ENCODE data around the gene ZNF212. TPM values are rescaled to one million over a fixed set of nuclear protein-coding genes. Genes with fewer than 3 reads are reported as not detected.

Gene ZNF212
- total RNA-seq, 2 experiments from 2014 or later: 10.8 to 12.9 TPM

GRCh38 chr7:149281508-149282330, 42.3 kb downstream of the ZNF212 start:
- ATAC-seq (no peak), DNase-seq (no peak)
- Mint-ChIP-seq H3K27me3 (ENCODE audit: low read depth) (no peaks in the 10 kb centered on the region), H3K36me3 (ENCODE audit: low read depth) (peaks cover 30% of the 10 kb centered on the region), H3K27ac (no peak overlapping the region), H3K9me3 (ENCODE audit: insufficient read depth) (no peaks in the 10 kb centered on the region), H3K4me3 (no peak overlapping the region), H3K4me1 (ENCODE audit: low read depth) (peaks cover 24% of the 10 kb centered on the region)
- POLR2A ChIA-PET: no interaction called here
- CTCF ChIA-PET: no interaction called here

DNA sequence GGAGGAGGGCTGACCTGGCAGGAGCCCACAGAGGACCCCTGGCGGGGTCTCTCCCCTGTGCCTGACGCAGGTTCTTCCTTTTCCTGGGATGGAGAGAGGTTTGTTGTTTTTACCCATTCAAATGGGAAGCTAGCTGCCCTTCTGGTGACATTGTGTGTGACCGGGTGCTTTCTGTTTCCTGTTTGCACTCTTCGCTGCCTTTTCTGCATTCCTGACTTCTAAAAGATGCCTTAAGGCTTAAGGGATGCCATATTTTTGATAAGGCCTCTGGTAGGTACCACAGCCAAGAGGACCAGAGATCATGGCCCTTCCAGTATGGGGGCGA, 42.8 kb downstream of the ZNF212 start:
- no peaks in the 10 kb centered on the region for H3K27me3 Mint-ChIP-seq (ENCODE audit: low read depth)
- H3K4me1 Mint-ChIP-seq (ENCODE audit: low read depth): peaks cover 30% of the 10 kb centered on the region
- peak overlapping the region; percentile 43 for H3K27ac Mint-ChIP-seq
- CTCF ChIA-PET: no interaction called here
- POLR2A ChIA-PET: no interaction called here
- H3K36me3 Mint-ChIP-seq (ENCODE audit: low read depth): peaks cover 26% of the 10 kb centered on the region
- ATAC-seq: no peak
- no peaks in the 10 kb centered on the region for H3K9me3 Mint-ChIP-seq (ENCODE audit: insufficient read depth)
- DNase-seq: no peak
- no peak overlapping the region for H3K4me3 Mint-ChIP-seq

- Mint-ChIP-seq H3K27me3 (ENCODE audit: low read depth) (no peaks in the 10 kb centered on the region), H3K27ac (no peak overlapping the region), H3K4me1 (ENCODE audit: low read depth) (peaks cover 38% of the 10 kb centered on the region), H3K9me3 (ENCODE audit: insufficient read depth) (no peaks in the 10 kb centered on the region), H3K4me3 (no peak overlapping the region), H3K36me3 (ENCODE audit: low read depth) (peaks cover 20% of the 10 kb centered on the region)
- DNase-seq: no peak
- ChIA-PET CTCF (interaction anchor here (3.0 kb wide), 1 partner anchor 22 kb away, joined by 44 read pairs; the partner anchor contains the start of gene ZNF783), POLR2A (no interaction called here)
- ATAC-seq: no peak
These were observed 43.9 kb downstream of the ZNF212 start for GRCh38 chr7:149283321-149283720.

DNA sequence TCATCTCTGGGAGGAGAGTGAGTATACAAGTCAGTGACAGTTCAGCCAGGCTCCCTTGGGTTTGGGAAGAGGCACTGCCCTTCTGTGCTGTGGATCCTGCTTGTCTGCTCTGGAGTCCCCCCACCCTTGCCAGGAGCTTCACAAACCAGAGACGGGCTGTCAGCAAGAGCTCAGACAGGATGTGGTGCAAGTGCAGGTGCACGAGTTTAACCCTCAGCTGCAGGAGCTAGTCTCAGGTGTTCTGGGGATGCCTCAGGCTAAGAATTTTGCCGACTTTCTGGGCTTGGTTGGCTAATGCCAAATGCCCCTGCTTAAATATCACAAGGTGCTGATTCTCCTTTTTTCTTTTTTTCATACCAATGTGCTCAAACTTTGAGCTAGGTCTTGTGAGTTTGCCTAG, 44.9 kb downstream of the ZNF212 start:
- ChIA-PET CTCF (interaction anchor here (0.7 to 3.0 kb wide), 11 partner anchors 14 to 378 kb away, joined by 3 to 44 read pairs (median 4); partner anchors contain the start of genes ZNF282 and ZNF783), POLR2A (interaction anchor here (1.1 kb wide), 1 partner anchor 19 kb away, joined by 3 read pairs; no protein-coding TSS in a partner anchor)
- peak overlapping the region; percentile 73 for H3K27ac Mint-ChIP-seq
- no peaks in the 10 kb centered on the region for H3K9me3 Mint-ChIP-seq (ENCODE audit: insufficient read depth)
- H3K4me1 Mint-ChIP-seq (ENCODE audit: low read depth): peaks cover 38% of the 10 kb centered on the region
- H3K27me3 Mint-ChIP-seq (ENCODE audit: low read depth): no peaks in the 10 kb centered on the region
- ATAC-seq (peak; percentile 10), DNase-seq (peak; percentile 65)
- peaks cover 12% of the 10 kb centered on the region for H3K36me3 Mint-ChIP-seq (ENCODE audit: low read depth)
- peak overlapping the region; percentile 74 for H3K4me3 Mint-ChIP-seq

DNA sequence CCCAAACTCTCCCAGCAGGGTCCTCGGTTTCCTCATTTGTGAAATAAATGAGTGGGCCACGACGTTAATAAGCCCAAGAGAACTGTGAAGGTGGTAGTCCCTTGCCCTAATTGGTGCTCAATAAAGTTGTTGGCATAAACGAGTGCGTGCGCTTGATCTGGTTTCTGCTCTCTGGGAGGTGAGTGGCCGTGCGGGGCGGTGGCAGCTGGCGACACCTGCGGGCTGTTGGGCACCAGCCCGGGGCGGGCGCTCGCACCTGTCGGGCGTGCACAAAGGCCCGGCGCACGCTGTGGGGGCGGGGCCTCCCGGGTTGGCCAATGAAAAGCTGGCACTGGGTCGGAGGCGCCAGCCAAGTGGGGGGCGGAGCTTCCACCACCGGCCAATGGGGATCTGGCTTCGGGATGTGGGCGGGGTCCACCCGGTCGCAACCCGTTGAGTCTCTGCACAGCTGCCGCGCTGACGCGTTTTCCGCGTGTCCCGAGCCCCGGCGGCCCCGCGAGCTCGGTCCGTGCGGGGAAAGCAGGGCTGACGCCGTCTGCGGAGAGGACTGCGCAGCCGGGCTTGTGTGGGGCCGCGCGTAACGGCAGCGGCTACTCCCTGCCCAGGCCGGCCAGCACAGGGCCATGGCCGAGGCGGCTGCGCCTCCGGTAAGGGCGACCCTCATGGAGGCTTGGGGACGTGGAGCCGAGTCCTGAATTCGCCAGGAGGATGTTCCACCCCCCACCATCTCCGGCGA, 45.6 kb downstream of the ZNF212 start:
- ChIA-PET CTCF (interaction anchor here (0.5 to 3.0 kb wide), 13 partner anchors 13 to 377 kb away, joined by 3 to 44 read pairs (median 4); partner anchors contain the start of genes ZNF282 and ZNF783), POLR2A (interaction anchor here (0.8 to 1.1 kb wide), 3 partner anchors 9 to 23 kb away, joined by 3 to 6 read pairs (median 3); partner anchors contain the start of gene ZNF783)
- peaks cover 11% of the 10 kb centered on the region for H3K36me3 Mint-ChIP-seq (ENCODE audit: low read depth)
- H3K27me3 Mint-ChIP-seq (ENCODE audit: low read depth): no peaks in the 10 kb centered on the region
- ATAC-seq (peak; percentile 97), DNase-seq (peak; percentile 98)
- peaks cover 38% of the 10 kb centered on the region for H3K4me1 Mint-ChIP-seq (ENCODE audit: low read depth)
- H3K27ac Mint-ChIP-seq: peak overlapping the region; percentile 73
- peak overlapping the region; percentile 74 for H3K4me3 Mint-ChIP-seq
- H3K9me3 Mint-ChIP-seq (ENCODE audit: insufficient read depth): no peaks in the 10 kb centered on the region

GRCh38 chr7:149285603-149286002, 46.2 kb downstream of the ZNF212 start:
- peaks cover 11% of the 10 kb centered on the region for H3K36me3 Mint-ChIP-seq (ENCODE audit: low read depth)
- POLR2A ChIA-PET: interaction anchor here (0.8 kb wide), 2 partner anchors 10 to 24 kb away, joined by 3 to 6 read pairs; partner anchors contain the start of gene ZNF783
- H3K4me1 Mint-ChIP-seq (ENCODE audit: low read depth): peaks cover 39% of the 10 kb centered on the region
- H3K4me3 Mint-ChIP-seq: peak overlapping the region; percentile 74
- no peaks in the 10 kb centered on the region for H3K9me3 Mint-ChIP-seq (ENCODE audit: insufficient read depth)
- DNase-seq (no peak), ATAC-seq (no peak)
- H3K27me3 Mint-ChIP-seq (ENCODE audit: low read depth): no peaks in the 10 kb centered on the region
- peak overlapping the region; percentile 64 for H3K27ac Mint-ChIP-seq
- CTCF ChIA-PET: interaction anchor here (0.5 to 3.0 kb wide), 11 partner anchors 12 to 376 kb away, joined by 3 to 44 read pairs (median 4); partner anchors contain the start of genes ZNF282 and ZNF783

- Mint-ChIP-seq H3K27me3 (ENCODE audit: low read depth) (no peaks in the 10 kb centered on the region), H3K36me3 (ENCODE audit: low read depth) (peaks cover 9% of the 10 kb centered on the region), H3K4me1 (ENCODE audit: low read depth) (peaks cover 48% of the 10 kb centered on the region), H3K9me3 (ENCODE audit: insufficient read depth) (no peaks in the 10 kb centered on the region), H3K4me3 (peak overlapping the region; percentile 42), H3K27ac (peak overlapping the region; percentile 71)
- CTCF ChIA-PET: no interaction called here
- ATAC-seq: no peak
- POLR2A ChIA-PET: no interaction called here
- peak; percentile 33 for DNase-seq
These were observed 47.5 kb downstream of the ZNF212 start for GRCh38 chr7:149286811-149287400.

DNA sequence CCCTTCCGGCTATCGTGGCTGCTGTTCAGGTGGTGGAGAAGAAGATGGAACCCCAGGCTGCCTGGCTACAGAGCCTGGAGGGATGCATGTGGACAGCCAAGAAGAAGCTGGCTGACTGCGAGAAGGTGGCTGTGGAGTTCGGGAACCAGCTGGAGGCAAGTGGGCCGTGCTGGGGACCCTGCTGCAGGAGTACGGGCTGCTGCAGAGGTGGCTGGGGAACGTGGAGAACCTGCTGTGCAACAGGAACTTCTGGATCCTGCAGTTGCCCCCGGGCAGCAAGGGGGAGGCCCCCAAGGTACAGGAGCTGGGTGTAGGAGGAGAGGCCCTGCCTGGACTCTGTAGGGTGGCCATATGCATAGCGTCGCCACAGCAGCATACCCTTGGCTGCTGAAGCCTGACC, 48.2 kb downstream of the ZNF212 start:
- ChIA-PET CTCF (no interaction called here), POLR2A (interaction anchor here (0.6 kb wide), 1 partner anchor 117 kb away, joined by 3 read pairs; no protein-coding TSS in a partner anchor)
- Mint-ChIP-seq H3K9me3 (ENCODE audit: insufficient read depth) (no peaks in the 10 kb centered on the region), H3K27me3 (ENCODE audit: low read depth) (no peaks in the 10 kb centered on the region), H3K4me1 (ENCODE audit: low read depth) (peaks cover 48% of the 10 kb centered on the region), H3K27ac (peak overlapping the region; percentile 71), H3K36me3 (ENCODE audit: low read depth) (peaks cover 5% of the 10 kb centered on the region), H3K4me3 (no peak overlapping the region)
- no peak for DNase-seq
- no peak for ATAC-seq

GRCh38 chr7:149289262-149289661, 49.8 kb downstream of the ZNF212 start:
- CTCF ChIA-PET: no interaction called here
- Mint-ChIP-seq H3K4me1 (ENCODE audit: low read depth) (peaks cover 43% of the 10 kb centered on the region), H3K4me3 (no peak overlapping the region), H3K27ac (no peak overlapping the region), H3K36me3 (ENCODE audit: low read depth) (peaks cover 2% of the 10 kb centered on the region), H3K9me3 (ENCODE audit: insufficient read depth) (no peaks in the 10 kb centered on the region), H3K27me3 (ENCODE audit: low read depth) (no peaks in the 10 kb centered on the region)
- POLR2A ChIA-PET: no interaction called here
- no peak for DNase-seq
- ATAC-seq: no peak

- Mint-ChIP-seq H3K27me3 (ENCODE audit: low read depth) (no peaks in the 10 kb centered on the region), H3K9me3 (ENCODE audit: insufficient read depth) (no peaks in the 10 kb centered on the region), H3K36me3 (ENCODE audit: low read depth) (peaks cover 2% of the 10 kb centered on the region), H3K4me1 (ENCODE audit: low read depth) (peaks cover 37% of the 10 kb centered on the region), H3K4me3 (no peak overlapping the region), H3K27ac (no peak overlapping the region)
- ChIA-PET POLR2A (no interaction called here), CTCF (no interaction called here)
- ATAC-seq (no peak), DNase-seq (no peak)
These were observed 50.4 kb downstream of the ZNF212 start for GRCh38 chr7:149289856-149290255.

GRCh38 chr7:149291036-149291780, 51.8 kb downstream of the ZNF212 start:
- ChIA-PET POLR2A (no interaction called here), CTCF (interaction anchor here (0.8 to 1.0 kb wide), 2 partner anchors 29 to 334 kb away, joined by 3 to 4 read pairs; partner anchors contain the start of gene ZNF783)
- H3K36me3 Mint-ChIP-seq (ENCODE audit: low read depth): peaks cover 2% of the 10 kb centered on the region
- ATAC-seq (peak; percentile 53), DNase-seq (peak; percentile 52)
- no peak overlapping the region for H3K4me3 Mint-ChIP-seq
- H3K27ac Mint-ChIP-seq: peak overlapping the region; percentile 65
- H3K9me3 Mint-ChIP-seq (ENCODE audit: insufficient read depth): no peaks in the 10 kb centered on the region
- H3K4me1 Mint-ChIP-seq (ENCODE audit: low read depth): peaks cover 29% of the 10 kb centered on the region
- H3K27me3 Mint-ChIP-seq (ENCODE audit: low read depth): no peaks in the 10 kb centered on the region

All from activated CD8-positive, alpha-beta T cell treated with anti-CD3 and anti-CD28 coated beads, Interleukin-2, amount 10 ng/mL, durations not matched to agents 7 days and 5 days (primary cell).